Suppressor macrophage treated with lipopolysaccharide for 1 hour (primary cell): ENCODE results near the gene SERPINB3.
"Not testable (repeated sequence)": the region's sequence is repeated elsewhere in the genome, so short reads cannot be mapped to it uniquely, and the experiment has no call there.

ENCODE experiments used
- DNase-seq, 3 donors: peaks; one replicate each; pipeline ENCODE4 v3.0.0-alpha.2; 2020 to 2022

The SERPINB3 gene

DNA sequence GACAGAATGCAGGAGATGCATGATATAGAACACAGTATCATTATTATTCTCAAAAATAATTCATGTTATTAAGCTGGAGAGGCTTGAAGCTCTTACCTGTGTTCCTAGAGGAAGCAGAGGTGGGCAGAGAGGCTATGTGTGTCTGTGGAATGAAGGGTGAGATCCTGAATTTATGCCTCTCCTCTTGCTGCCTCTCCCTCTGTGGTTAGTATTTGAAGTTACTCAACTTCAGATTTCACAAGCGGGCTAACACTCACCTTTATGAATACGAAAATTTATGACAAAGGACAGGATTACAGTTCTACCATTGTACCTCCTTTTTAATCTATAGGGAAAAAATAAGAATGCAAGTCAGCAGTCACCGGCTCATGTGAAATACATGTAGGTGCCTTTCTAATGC lies at the start of gene SERPINB3:
SERPINB3 (minus strand) TSS at position 144 of the 400 bp plus-strand sequence. CDS start 677 bp downstream, outside the sequence.
- DNase-seq = not testable (repeated sequence)

DNA sequence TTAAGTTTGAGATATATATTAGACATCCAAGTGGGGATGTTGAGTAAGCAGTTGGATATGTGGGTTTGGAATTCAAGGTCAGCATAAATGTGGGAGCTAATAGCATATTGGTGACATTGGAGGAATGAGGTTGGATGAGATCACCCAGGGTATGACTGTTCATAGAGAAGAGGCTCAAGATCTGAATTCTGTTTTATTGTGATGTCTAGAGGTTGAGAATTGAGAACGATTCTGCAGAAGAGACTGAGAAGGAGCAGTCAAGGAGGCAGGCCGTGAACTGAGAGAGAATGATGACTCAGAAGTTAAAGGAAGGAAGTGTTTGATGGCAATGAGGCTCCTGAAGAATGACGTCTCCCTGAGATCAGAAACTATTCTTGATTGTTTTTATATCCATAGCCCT lies 47.0 kb upstream of the SERPINB3 start:
- DNase-seq = peak in 2 of 3 donors; percentile 2 to 8

DNA sequence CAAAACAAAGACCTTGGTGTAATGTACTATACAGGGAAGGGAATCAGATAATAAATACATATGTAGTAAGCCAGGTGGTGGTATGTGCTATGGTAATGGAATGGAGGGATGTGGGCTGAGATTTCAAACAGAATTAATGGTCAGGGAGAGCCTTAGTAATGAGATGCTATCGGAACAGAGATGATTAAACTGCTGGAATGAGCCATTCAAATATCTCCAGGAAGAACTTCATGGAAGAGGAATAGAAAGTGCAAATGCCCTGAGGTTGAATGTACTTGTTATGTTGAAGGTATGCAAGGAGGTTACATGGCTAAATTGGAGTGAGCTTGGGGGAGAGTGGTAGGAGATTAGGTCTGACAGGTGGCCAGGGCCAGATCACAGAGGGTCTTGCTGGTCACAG lies 46.1 kb upstream of the SERPINB3 start:
- no peak for DNase-seq

DNA sequence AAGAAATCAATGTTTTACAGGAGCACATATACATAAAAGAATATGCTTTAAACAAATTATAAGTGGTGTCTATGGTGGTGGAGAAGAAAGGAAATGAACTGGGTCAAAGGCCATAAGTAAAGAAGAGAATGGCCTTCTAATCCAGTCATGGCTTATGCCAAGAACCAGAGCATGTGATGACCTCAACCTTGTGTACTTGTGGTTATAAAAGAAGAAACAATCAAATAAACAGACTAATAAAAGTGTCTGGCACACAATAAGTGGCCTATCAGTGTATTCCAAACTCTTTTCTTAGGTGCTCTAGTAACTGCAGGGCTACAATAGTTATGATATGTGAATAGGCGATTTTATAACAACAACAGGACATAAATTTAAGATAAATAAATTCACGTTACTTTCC lies 43.7 kb upstream of the SERPINB3 start:
- no peak for DNase-seq

DNA sequence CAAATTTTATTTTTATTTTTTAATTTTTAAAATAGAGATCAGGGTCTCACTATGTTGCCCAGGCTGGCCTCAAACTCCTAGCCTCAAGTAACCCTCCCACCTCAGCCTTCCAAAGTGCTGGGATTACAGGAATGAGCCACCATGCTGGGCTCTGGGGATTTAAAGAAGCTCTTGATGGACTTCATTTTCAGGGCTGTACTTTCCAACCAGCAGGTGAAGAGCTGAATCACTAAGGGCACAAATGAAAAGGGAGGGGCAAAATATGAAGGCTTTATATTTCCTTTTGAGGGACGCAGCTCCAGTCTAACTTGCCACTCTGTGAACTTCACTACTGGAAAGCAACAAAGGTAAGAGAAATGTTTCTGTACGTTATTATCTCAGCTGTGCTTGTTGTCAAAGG lies 41.0 kb upstream of the SERPINB3 start, which contains the start of gene SERPINB11:
SERPINB11 (plus strand) TSS at position 301 of the 400 bp plus-strand sequence. CDS start 7,234 bp downstream, outside the sequence.
- no peak for DNase-seq

DNA sequence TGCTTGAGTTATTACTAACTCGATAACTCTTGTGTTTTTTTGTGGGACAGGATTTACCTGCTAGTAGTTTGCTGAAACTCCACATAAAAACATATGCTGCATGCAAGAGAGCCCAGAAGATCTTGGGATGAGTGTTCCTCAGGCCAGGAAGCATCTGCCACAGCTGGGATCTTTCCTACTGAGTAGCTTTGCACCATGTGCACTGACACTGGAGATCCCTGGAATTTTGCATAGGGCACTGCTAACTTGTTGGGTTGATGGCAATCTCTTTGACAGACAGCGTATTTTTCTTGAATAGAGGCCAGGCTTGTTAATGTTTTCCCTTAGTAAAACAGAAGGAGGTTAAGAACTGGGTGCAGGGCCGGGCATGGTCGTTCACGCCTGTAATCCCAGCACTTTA lies 40.3 kb upstream of the SERPINB3 start:
- DNase-seq = no peak

DNA sequence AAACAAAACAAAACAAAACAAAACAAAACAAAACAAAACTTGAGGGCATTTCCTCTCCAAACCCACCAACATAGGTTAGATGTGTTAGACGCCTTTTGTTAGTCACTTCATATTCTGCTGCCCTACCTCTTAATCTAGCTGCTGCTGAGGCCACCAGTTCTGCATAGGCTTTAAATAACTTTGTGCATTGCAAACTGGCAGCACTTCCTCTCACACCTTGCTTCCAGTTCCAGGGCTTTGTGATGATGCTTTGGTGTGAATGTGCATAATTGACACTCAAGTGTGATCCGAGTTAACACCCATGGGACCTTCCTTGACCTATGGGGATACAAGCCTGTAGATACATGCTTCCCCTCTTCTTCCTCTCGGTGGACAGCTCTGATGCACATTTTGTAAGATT lies 38.8 kb upstream of the SERPINB3 start:
- DNase-seq = no peak

DNA sequence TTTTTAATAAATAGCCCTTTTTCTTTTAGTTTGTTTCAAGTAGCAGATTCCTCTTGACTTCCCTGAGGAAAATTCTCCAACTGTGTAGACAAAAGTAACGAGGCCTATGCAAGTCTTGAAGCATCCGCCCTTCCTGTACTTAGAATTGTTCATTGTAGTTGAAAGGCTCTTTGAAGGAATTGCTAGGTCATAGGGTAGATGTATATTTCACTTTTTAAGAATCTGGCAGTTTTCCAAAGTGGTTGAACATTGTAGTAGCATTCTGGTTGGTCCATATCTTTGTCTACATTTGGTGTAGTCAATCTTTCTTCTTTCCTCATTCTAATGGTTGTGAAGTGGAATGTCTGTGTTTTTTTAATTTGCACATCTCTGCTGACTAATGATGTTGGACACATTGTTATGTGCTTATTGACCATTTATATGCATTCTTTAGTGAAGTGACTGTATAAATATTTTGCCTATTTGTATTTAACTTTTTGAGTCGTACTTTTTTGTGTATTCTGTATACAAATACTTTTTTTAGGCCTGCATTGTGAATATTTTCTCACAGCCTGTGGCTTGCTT lies 35.5 kb upstream of the SERPINB3 start:
- DNase-seq = no peak

DNA sequence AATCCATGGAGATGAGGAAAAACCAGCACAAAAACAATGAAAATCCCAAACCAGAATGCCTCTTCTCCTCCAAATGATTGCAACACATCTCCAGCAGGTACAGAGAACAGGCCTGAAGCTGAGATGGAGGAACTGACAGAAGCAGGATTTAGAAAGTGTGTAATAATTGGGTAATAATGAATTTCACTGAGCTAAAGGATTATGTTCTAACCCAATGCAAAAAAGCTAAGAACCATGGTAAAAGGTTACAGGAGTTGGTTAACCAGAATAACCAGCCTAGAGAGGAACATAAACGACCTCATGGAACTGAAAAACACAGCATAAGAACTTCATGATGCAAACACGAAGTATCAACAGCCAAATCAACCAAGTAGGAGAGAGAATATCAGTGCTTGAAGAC lies 27.4 kb upstream of the SERPINB3 start:
- DNase-seq = no peak

DNA sequence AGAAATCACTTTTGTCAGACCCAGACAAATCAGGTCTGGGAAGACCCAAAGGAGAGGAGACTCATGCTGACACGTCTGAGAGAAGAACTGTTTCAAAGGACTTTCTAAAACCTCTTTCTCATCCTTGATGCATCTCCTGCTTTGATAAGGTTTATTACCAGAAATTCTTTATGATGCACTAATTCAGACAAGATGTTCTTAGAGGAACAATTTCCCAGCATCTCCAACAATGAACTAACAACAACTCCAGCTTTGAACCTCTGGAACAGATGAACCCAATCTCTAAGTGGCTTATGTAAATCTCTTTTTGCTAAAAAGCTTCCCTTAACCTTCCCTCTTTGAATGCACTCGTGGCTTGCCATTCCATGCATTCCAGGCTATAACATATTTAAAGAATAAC lies 25.2 kb upstream of the SERPINB3 start:
- DNase-seq = no peak

DNA sequence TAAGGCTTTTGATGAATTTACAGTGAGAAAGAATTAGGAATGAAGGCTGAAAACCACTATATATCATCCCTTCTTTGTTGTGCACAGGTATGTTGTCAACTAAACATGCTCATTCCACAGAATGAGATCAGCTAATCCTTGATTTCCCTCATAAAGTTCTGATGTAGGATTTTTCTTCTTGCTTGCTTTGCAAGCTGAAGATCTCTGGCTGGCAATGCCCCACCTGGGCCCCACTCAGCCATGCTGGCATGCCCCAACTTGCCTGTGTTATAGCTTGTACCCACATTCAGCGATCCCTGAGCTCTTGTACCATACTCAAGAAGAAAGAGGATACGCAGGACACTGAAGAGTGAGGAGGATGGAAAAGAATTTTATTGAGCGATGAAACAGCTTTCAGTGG lies 23.0 kb upstream of the SERPINB3 start:
- no peak for DNase-seq

DNA sequence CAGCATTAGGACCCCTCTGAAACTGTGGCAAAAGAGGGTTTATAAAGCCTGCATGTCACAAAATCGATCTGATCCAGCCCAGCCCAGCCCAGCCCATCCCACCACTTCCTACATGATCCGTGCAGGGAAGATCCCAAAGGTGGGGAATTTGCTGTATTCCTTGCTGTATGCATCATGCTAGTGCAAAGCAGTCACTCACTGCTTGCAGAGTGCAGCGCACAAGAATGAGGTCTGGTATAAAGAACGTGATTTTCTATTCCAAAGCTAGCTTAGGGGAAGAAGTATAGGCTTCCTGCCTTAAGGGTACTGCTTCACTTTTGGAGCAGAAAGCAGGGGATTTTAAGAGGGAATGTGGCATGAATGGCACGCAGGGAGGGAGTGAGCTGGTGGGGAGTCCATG lies 22.2 kb upstream of the SERPINB3 start:
- DNase-seq = no peak

DNA sequence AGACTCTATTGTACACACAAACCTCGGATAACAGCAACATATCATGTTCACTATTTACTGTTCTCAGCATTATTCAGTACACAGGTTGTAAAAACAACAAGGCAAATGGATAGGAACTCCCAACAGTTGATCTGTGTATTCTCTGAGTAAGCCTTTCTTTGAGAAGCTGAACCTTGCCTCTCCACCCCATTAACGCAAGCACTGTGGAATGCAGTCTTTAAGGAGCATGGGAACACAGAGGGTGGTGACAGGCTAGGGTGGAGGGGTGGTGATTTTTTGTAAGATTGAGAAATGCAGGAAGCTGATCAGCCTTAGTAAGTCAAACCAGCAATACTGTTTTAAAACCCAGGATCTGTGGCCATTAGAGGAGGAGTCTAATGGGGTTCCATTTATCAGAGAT lies 21.5 kb upstream of the SERPINB3 start:
- no peak for DNase-seq

DNA sequence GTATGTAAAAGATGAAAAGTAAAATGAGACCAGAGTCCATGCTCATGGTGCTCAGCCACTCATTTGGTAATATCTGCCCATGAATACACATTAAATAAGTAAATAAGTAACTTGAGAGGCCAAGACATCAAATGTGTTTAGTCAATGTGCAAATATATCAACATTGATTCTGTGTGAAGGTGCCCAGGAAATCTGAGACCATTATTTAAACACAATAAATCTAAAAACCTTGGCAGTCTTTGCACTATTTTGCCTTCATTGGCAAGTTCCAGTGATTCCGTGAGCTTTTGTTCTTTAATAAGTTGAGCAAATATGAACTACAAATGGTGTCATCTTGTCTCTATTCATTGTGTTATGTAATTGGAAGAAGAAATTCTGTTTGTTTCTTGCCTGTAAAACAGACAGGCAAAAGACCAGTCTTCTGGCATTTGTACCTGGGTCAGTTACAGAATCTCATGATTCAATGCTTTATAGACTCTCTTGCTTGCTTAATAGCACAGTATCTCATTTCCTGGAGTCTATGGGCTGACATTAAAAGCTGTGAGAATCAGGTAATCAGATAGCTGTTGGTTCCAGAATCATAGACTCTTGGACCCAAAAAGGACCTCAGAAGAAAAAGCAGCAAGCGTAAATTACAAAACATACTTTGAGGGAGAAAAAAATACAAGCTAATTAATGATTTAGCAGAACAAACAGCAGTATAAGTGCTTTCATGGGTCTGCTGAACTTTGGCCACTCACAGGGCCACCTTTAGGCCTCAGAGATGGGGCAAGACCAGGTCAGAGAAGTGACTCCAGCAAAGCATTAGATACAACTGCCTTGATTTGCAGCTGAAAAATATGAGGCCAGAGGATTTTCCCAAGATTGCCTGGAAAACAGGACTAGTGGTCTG lies 20.0 kb upstream of the SERPINB3 start:
- DNase-seq = no peak

DNA sequence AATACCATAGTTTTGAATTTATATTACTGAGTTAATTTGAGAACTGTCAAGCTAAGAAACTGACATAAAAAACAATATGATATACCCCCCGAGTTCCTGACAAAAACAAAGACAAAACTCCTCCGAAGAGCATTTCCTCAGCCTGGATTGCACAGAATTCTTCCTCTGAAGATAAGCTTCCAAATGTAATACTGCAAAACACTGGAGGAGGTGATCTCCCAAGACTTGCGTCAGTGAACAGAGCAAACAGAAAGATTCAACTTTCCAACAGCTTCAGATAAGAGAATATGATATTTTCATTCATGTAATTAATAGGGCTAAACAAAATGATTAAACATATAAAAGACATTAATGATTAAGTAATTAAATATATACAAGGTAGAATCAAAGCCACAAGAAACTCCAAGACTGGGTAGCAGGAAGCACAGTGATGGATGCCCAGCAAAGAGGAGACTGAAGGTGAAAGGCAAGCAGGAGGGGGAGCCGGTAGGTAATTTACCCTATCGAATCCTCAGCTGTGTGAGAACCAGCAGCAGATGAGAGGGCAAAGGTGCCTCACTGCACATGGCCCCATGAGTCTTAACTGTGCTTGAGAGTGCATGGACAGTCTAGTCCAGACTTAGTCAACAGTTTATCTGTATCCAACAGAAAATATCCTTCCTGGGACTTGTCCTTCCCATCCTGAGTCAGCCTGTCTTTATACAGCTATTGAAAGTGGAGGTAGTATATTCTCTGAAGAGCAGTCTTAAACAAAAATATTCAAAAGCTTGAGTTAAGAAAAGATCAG lies 18.3 kb upstream of the SERPINB3 start:
- no peak for DNase-seq

DNA sequence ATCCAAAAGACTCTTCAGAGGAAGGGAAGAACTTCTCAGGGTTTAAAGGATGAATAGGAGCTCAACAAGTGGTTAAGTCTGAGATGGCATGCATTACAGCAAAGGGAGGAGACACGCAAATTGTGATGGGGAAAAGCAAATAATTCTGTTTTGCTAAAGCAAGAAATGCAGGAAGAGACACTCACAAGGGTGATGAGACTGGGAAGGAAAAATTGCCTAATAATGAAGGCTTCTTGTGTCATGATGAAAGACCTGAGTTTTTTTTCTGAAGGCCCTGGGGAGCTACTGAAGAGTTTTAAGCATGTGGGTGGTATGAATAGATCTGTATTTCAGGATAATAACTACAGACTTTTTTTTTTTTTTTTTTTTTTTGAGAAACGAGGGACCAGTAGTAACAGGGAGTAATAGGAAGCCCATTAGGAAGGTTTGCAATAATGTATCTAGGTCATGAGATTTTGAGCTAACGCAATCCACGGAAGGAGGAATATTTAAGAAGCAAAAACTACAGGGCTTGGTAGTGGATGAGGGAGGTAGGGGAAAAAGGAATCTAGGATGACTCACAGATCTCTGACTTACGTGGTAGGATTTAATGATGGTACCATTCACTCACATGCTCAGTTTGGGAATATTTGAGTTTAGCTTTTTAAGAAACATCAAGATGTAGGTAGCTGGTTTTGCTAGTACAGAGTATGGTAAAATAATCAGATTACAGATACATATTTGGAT lies 16.0 kb upstream of the SERPINB3 start:
- DNase-seq = peak; percentile 33 to 56 (median 53)

DNA sequence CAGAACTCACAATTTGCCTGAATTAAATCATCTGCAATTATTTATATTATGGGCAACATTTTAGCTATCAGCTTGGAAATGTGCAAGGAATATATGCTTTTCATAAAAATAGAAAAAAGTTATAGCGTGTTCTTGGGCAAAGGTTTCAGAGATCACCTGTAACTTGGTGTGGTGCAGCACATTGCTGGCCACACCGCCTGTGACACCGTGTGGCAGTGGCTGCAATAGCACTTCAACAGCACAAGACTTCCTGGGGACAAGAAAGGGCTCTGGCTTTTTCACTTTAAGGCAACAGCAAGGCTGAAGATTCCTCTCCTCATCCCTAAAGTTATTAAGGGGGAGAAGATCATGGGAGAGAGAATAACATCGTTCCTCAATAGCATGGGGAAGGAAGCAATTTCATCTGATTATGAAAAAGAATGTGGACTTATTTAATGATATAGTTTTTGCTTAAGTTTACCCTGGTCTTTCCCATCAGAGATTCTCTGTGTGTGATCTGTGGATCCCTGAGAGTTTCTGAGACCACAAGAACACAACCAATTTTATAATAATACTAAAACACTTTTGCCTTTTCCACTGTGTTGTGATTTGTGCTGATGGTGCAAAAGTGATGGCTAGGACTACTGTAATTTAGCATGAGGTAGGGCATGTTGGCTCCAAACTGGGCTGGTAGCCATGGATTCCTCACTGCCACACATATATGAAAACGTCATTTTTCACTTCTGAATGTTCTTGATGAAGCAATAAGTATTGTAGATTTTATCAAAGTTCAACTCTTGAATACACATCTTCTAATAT lies 15.0 kb upstream of the SERPINB3 start:
- peak in 1 of 3 donors; percentile 19 for DNase-seq

DNA sequence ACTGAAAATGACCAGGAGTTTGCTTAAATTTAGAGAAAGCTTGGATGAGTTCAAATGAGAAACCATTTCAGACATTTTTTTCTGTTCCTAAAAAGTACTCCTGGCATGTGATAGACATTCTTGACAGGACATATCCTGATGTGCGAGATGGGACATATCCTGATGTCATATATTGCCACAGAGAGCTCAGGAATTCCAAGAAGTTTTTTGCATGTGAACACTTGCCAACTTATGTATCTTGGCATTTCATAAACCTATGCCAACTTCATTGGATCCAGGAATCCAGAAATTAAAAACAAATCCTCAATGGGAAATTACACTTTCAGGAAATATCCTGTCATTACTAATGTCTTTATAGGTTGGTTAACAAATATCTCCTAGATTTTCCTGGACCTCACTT lies 2.9 kb upstream of the SERPINB3 start:
- DNase-seq = no peak

DNA sequence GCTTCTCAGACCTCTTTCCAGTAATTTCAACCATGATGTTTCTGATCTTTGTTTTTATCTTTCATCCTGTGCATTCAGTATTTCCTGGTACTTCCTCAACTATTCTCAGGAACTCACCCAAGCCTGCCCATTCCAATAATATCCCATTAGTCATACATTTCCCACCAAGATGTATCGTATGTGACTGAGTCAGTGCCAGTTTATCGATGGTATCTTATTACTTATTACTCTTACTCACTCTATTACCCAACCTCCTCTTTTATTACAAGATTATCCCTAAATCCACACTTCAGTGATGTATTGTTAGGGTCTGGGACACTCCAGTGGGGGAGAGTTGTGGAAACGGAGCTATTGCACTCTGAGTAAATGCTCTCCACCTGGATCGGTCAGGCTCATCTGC lies 2.8 kb downstream of the SERPINB3 start:
- DNase-seq = not testable (repeated sequence)

DNA sequence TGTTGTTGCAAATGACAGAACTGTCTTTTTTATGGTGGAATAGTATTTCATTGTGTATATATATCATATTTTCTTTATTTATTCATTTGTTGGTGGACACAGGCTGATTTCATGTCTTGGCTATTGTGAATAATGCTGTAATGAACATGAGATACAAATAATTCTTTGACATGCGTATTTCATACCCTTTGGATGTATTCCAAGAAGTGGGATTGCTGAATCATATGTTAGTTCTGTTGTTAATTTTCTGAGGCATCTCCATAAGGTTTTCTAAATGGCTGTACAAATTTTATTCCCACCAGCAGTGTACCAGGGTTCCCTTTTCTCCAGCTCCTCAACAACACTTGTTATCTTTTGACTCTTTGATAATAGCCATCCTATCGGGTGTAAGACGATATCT lies 11.4 kb downstream of the SERPINB3 start:
- not testable (repeated sequence) for DNase-seq

DNA sequence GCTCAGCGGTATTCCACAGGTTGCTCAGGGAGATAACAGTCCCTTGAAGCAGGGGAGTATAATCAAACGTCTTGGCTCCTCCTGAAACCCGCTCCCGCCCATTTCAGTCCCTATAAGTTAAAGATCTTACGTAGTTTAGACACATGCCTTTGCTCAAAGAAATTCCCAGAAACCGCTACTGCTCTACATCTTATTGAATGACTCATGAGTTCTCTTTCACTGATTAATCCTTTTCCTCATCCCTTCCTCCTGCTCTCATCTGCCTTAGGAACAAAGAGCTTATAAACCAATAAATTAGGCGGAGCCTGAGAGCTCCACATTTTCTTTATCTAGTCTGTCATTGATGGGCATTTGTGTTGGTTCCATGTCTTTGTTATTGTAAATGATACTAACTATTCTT lies 13.5 kb downstream of the SERPINB3 start:
- DNase-seq = no peak

DNA sequence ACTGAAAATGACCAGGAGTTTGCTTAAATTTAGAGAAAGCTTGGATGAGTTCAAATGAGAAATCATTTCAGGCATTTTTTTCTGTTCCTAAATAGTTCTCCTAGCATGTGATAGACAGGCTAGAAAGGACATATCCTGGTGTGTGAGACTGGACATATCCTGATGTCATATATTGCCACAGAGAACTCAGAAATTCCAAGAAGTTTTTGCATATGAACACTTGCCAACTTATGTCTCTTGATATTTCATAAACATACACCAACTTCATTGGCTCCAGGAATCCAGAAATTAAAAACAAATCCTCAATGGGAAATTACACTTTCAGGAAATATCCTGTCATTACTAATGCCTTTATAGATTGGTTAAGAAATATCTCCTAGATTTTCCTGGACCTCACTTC lies 14.8 kb downstream of the SERPINB3 start:
- no peak for DNase-seq
